Measurements from ENCODE around the gene CNTNAP2. TPM values are rescaled to one million over a fixed set of nuclear protein-coding genes. Genes with fewer than 3 reads are reported as not detected.

Gene CNTNAP2
- total and polyA plus RNA-seq, 8 donors, result 0.19 to 18.2 (median 0.56) TPM

DNA sequence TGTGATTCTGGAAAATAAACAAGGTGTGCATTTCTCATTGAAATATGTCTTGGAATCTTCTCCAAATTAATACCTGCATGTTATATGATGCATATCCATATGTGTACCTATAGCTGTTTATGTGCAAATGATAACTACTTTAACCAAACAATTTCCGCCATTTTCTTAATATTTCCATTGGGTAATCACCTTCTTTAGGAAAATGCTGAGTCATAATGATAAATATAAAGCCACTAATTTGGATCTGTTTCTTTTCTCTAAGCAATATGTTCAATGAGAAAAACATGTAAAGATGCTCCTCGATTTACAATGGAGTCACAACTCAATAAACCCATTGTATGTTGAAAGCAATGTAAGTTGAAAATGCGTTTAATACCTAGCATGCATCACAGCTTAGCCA, 574.4 kb downstream of the CNTNAP2 start:
- H3K4me1 ChIP-seq, result no peaks in the 10 kb centered on the region
- no peaks in the 10 kb centered on the region for H3K27me3 ChIP-seq
- TF ChIP-seq, protein P1, sequence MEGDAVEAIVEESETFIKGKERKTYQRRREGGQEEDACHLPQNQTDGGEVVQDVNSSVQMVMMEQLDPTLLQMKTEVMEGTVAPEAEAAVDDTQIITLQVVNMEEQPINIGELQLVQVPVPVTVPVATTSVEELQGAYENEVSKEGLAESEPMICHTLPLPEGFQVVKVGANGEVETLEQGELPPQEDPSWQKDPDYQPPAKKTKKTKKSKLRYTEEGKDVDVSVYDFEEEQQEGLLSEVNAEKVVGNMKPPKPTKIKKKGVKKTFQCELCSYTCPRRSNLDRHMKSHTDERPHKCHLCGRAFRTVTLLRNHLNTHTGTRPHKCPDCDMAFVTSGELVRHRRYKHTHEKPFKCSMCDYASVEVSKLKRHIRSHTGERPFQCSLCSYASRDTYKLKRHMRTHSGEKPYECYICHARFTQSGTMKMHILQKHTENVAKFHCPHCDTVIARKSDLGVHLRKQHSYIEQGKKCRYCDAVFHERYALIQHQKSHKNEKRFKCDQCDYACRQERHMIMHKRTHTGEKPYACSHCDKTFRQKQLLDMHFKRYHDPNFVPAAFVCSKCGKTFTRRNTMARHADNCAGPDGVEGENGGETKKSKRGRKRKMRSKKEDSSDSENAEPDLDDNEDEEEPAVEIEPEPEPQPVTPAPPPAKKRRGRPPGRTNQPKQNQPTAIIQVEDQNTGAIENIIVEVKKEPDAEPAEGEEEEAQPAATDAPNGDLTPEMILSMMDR (IDR thresholded peaks at IDR 0.05), result no peak
- TF ChIP-seq EP300 (IDR thresholded peaks at IDR 0.05) (no peak), POLR2AphosphoS5 (IDR thresholded peaks at IDR 0.05) (no peak), POLR2A (IDR thresholded peaks at IDR 0.05) (no peak)
- no peak overlapping the region for H3K4me3 ChIP-seq
- no peak for DNase-seq
- H3K36me3 ChIP-seq, result no peaks in the 10 kb centered on the region
- no peak overlapping the region for H3K27ac ChIP-seq
- no peaks in the 10 kb centered on the region for H3K9me3 ChIP-seq
- intact Hi-C loops (cut with DNase I; ENCODE audit: low total_unique reads), result no loop called here
- 79 to 88% (median 85%) methylated on average over 3 of the region's 3 CpGs for WGBS, 5 donors

DNA sequence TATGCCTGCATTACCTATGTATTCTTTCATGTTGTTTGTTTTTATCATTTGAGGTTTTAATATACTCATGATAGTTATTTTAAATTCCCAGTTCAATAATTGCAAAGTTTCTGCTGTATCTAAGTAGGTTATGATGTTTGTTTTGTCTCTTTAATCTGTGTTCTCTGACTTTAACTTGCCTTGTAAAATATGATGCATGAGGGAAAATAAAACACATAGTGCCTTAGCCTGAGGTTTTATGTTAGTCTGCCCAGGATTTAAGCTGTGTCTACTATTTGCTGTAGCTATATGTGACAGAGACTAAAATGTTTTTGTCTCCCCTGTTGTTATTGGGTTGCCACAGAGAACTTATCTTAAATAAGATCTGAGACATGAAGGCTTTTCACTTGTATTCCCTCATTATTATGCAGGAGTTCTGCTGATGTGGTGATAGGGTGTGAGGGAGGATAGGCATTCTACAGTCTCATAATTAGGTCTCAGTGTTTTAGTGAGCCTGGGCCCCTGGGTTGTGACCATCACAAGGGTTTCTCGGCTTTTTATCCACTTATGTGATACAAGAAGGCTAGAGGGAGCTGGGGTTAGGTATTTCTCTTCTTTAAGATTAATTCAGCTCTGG, 582.5 kb downstream of the CNTNAP2 start:
- H3K36me3 ChIP-seq, result no peaks in the 10 kb centered on the region
- no peak for TF ChIP-seq POLR2A (IDR thresholded peaks at IDR 0.05)
- TF ChIP-seq, protein P1 (IDR thresholded peaks at IDR 0.05), result no peak
- no peak for TF ChIP-seq EP300 (IDR thresholded peaks at IDR 0.05)
- TF ChIP-seq POLR2AphosphoS5 (IDR thresholded peaks at IDR 0.05), result no peak
- no peak overlapping the region for H3K4me3 ChIP-seq
- intact Hi-C loops (cut with DNase I; ENCODE audit: low total_unique reads), result no loop called here
- H3K4me1 ChIP-seq, result no peaks in the 10 kb centered on the region
- no peak overlapping the region for H3K27ac ChIP-seq
- H3K27me3 ChIP-seq, result no peaks in the 10 kb centered on the region
- H3K9me3 ChIP-seq, result no peaks in the 10 kb centered on the region
- 50 to 95% (median 75%) methylated on average over 1 of the region's 1 CpG for WGBS, 5 donors
- DNase-seq, result no peak

DNA sequence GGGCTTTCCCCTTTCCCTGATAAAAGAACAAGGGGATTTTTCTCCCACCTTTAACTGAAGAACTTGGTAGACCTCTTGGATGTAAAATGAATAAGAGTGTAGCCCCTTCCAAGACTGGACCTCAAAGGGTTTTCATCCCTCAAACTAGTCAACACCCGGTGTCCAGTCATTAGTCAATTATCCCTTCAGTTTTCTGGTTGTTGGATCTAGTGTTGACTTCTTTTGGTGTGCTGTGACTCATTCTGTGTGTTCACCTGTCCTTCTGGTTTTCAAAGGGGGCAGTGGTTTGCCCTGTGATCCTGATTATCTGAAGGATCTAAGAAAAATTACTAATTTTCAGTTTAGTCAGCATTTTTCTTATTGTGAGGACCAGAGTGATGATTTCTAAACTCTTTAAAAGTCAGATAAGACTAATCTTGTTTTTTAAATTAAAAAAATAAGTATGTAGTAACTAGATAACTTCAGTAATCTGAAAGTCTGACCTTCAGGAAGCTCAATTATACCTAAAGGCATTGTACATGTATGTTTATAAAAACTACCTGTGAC, 583.5 kb downstream of the CNTNAP2 start:
- WGBS, 5 donors, result 67 to 76% (median 71%) methylated on average over 1 of the region's 1 CpG
- intact Hi-C loops (cut with DNase I; ENCODE audit: low total_unique reads), result no loop called here

DNA sequence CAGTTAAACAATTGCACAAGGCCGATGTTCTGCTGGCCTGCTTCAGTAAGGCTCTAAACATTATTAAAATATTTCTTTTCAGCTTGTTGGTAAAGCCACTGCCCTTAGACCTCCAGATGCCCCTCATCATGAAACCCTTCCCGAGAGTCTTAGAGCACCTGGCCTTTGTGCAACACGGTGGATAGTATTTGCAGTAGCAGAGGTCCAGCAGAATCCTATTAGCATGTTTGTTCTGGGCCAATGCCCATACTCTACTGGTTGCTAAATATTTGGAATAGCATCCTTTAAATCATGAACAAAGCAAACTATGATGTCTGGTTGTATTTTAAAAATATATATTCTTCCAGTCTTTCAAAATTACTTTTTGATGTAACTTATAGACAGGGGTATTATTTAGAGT, 584.6 kb downstream of the CNTNAP2 start:
- TF ChIP-seq, protein P1 (IDR thresholded peaks at IDR 0.05), result no peak
- TF ChIP-seq POLR2AphosphoS5 (IDR thresholded peaks at IDR 0.05), result no peak
- TF ChIP-seq EP300 (IDR thresholded peaks at IDR 0.05), result no peak
- TF ChIP-seq POLR2A (IDR thresholded peaks at IDR 0.05), result no peak
- Histone ChIP-seq H3K4me1 (no peaks in the 10 kb centered on the region), H3K9me3 (no peaks in the 10 kb centered on the region), H3K27ac (no peak overlapping the region), H3K4me3 (no peak overlapping the region), H3K36me3 (no peaks in the 10 kb centered on the region), H3K27me3 (no peaks in the 10 kb centered on the region)
- no peak for DNase-seq
- intact Hi-C loops (cut with DNase I; ENCODE audit: low total_unique reads), result no loop called here
- 20 to 37% (median 25%) methylated on average over 3 of the region's 3 CpGs for WGBS, 5 donors

More for the DNA sequence above, 583.5 kb downstream of the CNTNAP2 start:
- no peak overlapping the region for H3K27ac ChIP-seq
- H3K36me3 ChIP-seq, result no peaks in the 10 kb centered on the region
- H3K9me3 ChIP-seq, result no peaks in the 10 kb centered on the region
- no peaks in the 10 kb centered on the region for H3K27me3 ChIP-seq
- no peak for DNase-seq
- TF ChIP-seq, protein P1 (IDR thresholded peaks at IDR 0.05), result no peak
- TF ChIP-seq EP300 (IDR thresholded peaks at IDR 0.05) (no peak), POLR2AphosphoS5 (IDR thresholded peaks at IDR 0.05) (no peak), POLR2A (IDR thresholded peaks at IDR 0.05) (no peak)
- no peak overlapping the region for H3K4me3 ChIP-seq
- H3K4me1 ChIP-seq, result no peaks in the 10 kb centered on the region

Measured in stomach (tissue), 9 donors.